Sciatic nerve (tissue), 2 donors: ENCODE data around the gene KMT2B. TPM values are rescaled to one million over a fixed set of nuclear protein-coding genes. Genes with fewer than 3 reads are reported as not detected.
A peak's percentile ranks its signal among the peaks of the same experiment; 100 is the strongest.

Experiments
- ATAC-seq: fragments of 200-7000 bp; cut with Tn5 transposase; one replicate; pipeline ENCODE4 v1.9.1; 2020; ENCODE audit warnings: mild to moderate bottlenecking, moderate library complexity
- DNase-seq: peaks from one replicate; pipeline ENCODE4 v3.0.0-alpha.2; 2020; ENCODE audit warnings: low spot score
- intact Hi-C: fragments of 100-400 bp; cut with DNase I; formaldehyde crosslinking; loops from one replicate; pipeline ENCODE4 v1.14.2; 2022
- total RNA-seq: library from RNA; stranded (reverse); fragmentation: NEBNext Ultra II Directional; extraction: Animal tissue kit (Norgen Biotek cat#: 25700); gene quantifications from one replicate; pipeline ENCODE4 v1.2.1, GENCODE V29; 2021
- donor health status: DM: no; HTN: no; CAD: no.
- donor health status: DM: no; HTN: no; CAD: no.

Gene KMT2B
- total RNA-seq, 1 donor from 2014 or later, result 41.1 TPM

- no peak for DNase-seq
- intact Hi-C loops, result no loop called here
- no peak for ATAC-seq
Observed at GRCh38 chr19:35704218-35704617, 13.6 kb upstream of the KMT2B start, which contains the start of gene ZBTB32. Gene ZBTB32 (plus strand): TSS chr19:35704558. CDS start chr19:35714627, 10,069 bp downstream.

- ATAC-seq, result no peak
Observed at GRCh38 chr19:35708391-35708790, 9.4 kb upstream of the KMT2B start.

GRCh38 chr19:35710784-35711723, 6.7 kb upstream of the KMT2B start:
- intact Hi-C loops, result loop anchor here (10.0 kb wide), 1 partner anchor 566 kb away; the partner anchor contains the start of gene FXYD7
- DNase-seq (no peak), ATAC-seq (no peak)

More at GRCh38 chr19:35708391-35708790, 9.4 kb upstream of the KMT2B start:
- no peak for DNase-seq
- intact Hi-C loops, result no loop called here

- DNase-seq, result no peak
- ATAC-seq, result no peak
- intact Hi-C loops, result loop anchor here (10.0 kb wide), 1 partner anchor 568 kb away; the partner anchor contains the start of gene FXYD7
Observed at GRCh38 chr19:35712567-35713505, 5.0 kb upstream of the KMT2B start.

- ATAC-seq (no peak), DNase-seq (no peak)
- intact Hi-C loops, result loop anchor here (10.0 kb wide), 1 partner anchor 569 kb away; the partner anchor contains the start of gene FXYD7
Observed at GRCh38 chr19:35713506-35713850, 4.3 kb upstream of the KMT2B start.

GRCh38 chr19:35713904-35714495, 3.8 kb upstream of the KMT2B start:
- intact Hi-C loops, result loop anchor here (10.0 kb wide), 1 partner anchor 569 kb away; the partner anchor contains the start of gene FXYD7

GRCh38 chr19:35714601-35715354, 3.0 kb upstream of the KMT2B start:
- no peak for DNase-seq
- ATAC-seq, result no peak
- intact Hi-C loops, result loop anchor here (5.0 to 10.0 kb wide), 2 partner anchors 167 to 570 kb away; partner anchors contain the start of genes FXYD7 and TMEM147

More at GRCh38 chr19:35713904-35714495, 3.8 kb upstream of the KMT2B start:
- DNase-seq (no peak), ATAC-seq (no peak)

GRCh38 chr19:35715355-35715809, 2.4 kb upstream of the KMT2B start:
- DNase-seq, result no peak
- no peak for ATAC-seq
- intact Hi-C loops, result loop anchor here (5.0 to 10.0 kb wide), 2 partner anchors 168 to 571 kb away; partner anchors contain the start of genes FXYD7 and TMEM147

- intact Hi-C loops, result loop anchor here (5.0 to 10.0 kb wide), 2 partner anchors 169 to 571 kb away; partner anchors contain the start of genes FXYD7 and TMEM147
- ATAC-seq (peak; percentile 70), DNase-seq (peak; percentile 83)
Observed at GRCh38 chr19:35715981-35716800, 1.6 kb upstream of the KMT2B start.

- DNase-seq (peak; percentile 96), ATAC-seq (peak; percentile 95)
- intact Hi-C loops, result loop anchor here (5.0 to 10.0 kb wide), 2 partner anchors 170 to 572 kb away; partner anchors contain the start of genes FXYD7 and TMEM147
Observed at GRCh38 chr19:35716801-35717664, 770 bp upstream of the KMT2B start.

- ATAC-seq (no peak), DNase-seq (peak; percentile 76)
- intact Hi-C loops, result loop anchor here (5.0 to 10.0 kb wide), 2 partner anchors 171 to 574 kb away; partner anchors contain the start of genes FXYD7 and TMEM147
Observed at GRCh38 chr19:35718345-35719041, 690 bp downstream of the KMT2B start.

- intact Hi-C loops, result loop anchor here (5.0 to 10.0 kb wide), 2 partner anchors 172 to 575 kb away; partner anchors contain the start of genes FXYD7 and TMEM147
- DNase-seq (no peak), ATAC-seq (no peak)
Observed at GRCh38 chr19:35719402-35720162, 1.8 kb downstream of the KMT2B start.

- intact Hi-C loops, result no loop called here
- DNase-seq (no peak), ATAC-seq (no peak)
Observed at GRCh38 chr19:35720163-35720524, 2.3 kb downstream of the KMT2B start.

GRCh38 chr19:35720648-35721047, 2.8 kb downstream of the KMT2B start:
- intact Hi-C loops, result no loop called here
- ATAC-seq, result no peak
- no peak for DNase-seq
